Uterus (tissue), 2 donors: ENCODE results near the gene FOXN1.

Experiments used
- POLR2A ChIP-seq, 2 donors: fragments of 450-650 bp; IDR thresholded peaks; one replicate each; pipeline ENCODE4 v1.6.1; 2016; ENCODE audit warnings: antibody characterized with exemption in 2 of 2, mild to moderate bottlenecking in 1 of 2, moderate library complexity in 1 of 2
- TF ChIP-seq, protein P1 (sequence below), 4 experiments: fragments of 200-600 bp in 2 of 4; fragments of 450-650 bp in 2 of 4; sonication (generic) in 2 of 4; IDR thresholded peaks; one replicate each; pipeline ENCODE4 v1.5.1; 2016 to 2019; ENCODE audit warnings: antibody characterized with exemption in 4 of 4, mild to moderate bottlenecking in 2 of 4, moderate library complexity in 1 of 4

GRCh38 chr17:28580959-28581358 lies 74.8 kb downstream of the FOXN1 start:
- TF ChIP-seq POLR2A (IDR thresholded peaks at IDR 0.05) = no peak
- TF ChIP-seq, protein P1, sequence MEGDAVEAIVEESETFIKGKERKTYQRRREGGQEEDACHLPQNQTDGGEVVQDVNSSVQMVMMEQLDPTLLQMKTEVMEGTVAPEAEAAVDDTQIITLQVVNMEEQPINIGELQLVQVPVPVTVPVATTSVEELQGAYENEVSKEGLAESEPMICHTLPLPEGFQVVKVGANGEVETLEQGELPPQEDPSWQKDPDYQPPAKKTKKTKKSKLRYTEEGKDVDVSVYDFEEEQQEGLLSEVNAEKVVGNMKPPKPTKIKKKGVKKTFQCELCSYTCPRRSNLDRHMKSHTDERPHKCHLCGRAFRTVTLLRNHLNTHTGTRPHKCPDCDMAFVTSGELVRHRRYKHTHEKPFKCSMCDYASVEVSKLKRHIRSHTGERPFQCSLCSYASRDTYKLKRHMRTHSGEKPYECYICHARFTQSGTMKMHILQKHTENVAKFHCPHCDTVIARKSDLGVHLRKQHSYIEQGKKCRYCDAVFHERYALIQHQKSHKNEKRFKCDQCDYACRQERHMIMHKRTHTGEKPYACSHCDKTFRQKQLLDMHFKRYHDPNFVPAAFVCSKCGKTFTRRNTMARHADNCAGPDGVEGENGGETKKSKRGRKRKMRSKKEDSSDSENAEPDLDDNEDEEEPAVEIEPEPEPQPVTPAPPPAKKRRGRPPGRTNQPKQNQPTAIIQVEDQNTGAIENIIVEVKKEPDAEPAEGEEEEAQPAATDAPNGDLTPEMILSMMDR (IDR thresholded peaks at IDR 0.05) = no peak
